Endothelial cell (in vitro differentiated cells): ENCODE measurements around the gene UBE2I. TPM values are rescaled to one million over a fixed set of nuclear protein-coding genes. Genes with fewer than 3 reads are reported as not detected.
A peak's percentile ranks its signal among the peaks of the same experiment; 100 is the strongest.

ENCODE experiments used
- DNase-seq: peaks from one replicate; pipeline ENCODE4 v3.0.0; 2021; ENCODE audit warnings: low spot score
- H3K27ac Mint-ChIP-seq: one replicate; pipeline ENCODE4 v1.8.0; 2021; ENCODE audit warnings: mixed read lengths, inconsistent platforms; ENCODE audit not compliant: unreplicated experiment
- H3K27me3 Mint-ChIP-seq: one replicate; pipeline ENCODE4 v1.8.0; 2021; ENCODE audit warnings: mild to moderate bottlenecking, moderate library complexity, mixed read lengths, inconsistent platforms; ENCODE audit not compliant: unreplicated experiment
- H3K36me3 Mint-ChIP-seq: one replicate; pipeline ENCODE4 v1.8.0; 2021; ENCODE audit warnings: mild to moderate bottlenecking, low read depth, mixed read lengths, inconsistent platforms; ENCODE audit not compliant: unreplicated experiment
- H3K4me1 Mint-ChIP-seq: one replicate; pipeline ENCODE4 v1.8.0; 2021; ENCODE audit warnings: mild to moderate bottlenecking, mixed read lengths, inconsistent platforms; ENCODE audit not compliant: unreplicated experiment
- H3K4me3 Mint-ChIP-seq: one replicate; pipeline ENCODE4 v1.8.0; 2021; ENCODE audit warnings: mild to moderate bottlenecking, mixed read lengths, inconsistent platforms; ENCODE audit not compliant: unreplicated experiment
- H3K9me3 Mint-ChIP-seq: one replicate; pipeline ENCODE4 v1.8.0; 2021; ENCODE audit warnings: mixed read lengths, inconsistent platforms; ENCODE audit not compliant: unreplicated experiment
- CTCF ChIP-seq: fragments of 200-600 bp; sonication (generic); IDR thresholded peaks from one replicate; pipeline ENCODE4 v1.5.0; 2021; ENCODE audit warnings: antibody characterized with exemption; ENCODE audit not compliant: unreplicated experiment
- total RNA-seq: library from RNA; stranded (reverse); fragmentation: NEBNext Ultra II Directional; extraction: Animal tissue kit (Norgen Biotek cat#: 25700); gene quantifications from one replicate; pipeline ENCODE4 v1.2.1, GENCODE V29; 2021; ENCODE audit not compliant: unreplicated experiment

The UBE2I gene
- total RNA-seq, 1 donor from 2014 or later = 167 TPM

DNA sequence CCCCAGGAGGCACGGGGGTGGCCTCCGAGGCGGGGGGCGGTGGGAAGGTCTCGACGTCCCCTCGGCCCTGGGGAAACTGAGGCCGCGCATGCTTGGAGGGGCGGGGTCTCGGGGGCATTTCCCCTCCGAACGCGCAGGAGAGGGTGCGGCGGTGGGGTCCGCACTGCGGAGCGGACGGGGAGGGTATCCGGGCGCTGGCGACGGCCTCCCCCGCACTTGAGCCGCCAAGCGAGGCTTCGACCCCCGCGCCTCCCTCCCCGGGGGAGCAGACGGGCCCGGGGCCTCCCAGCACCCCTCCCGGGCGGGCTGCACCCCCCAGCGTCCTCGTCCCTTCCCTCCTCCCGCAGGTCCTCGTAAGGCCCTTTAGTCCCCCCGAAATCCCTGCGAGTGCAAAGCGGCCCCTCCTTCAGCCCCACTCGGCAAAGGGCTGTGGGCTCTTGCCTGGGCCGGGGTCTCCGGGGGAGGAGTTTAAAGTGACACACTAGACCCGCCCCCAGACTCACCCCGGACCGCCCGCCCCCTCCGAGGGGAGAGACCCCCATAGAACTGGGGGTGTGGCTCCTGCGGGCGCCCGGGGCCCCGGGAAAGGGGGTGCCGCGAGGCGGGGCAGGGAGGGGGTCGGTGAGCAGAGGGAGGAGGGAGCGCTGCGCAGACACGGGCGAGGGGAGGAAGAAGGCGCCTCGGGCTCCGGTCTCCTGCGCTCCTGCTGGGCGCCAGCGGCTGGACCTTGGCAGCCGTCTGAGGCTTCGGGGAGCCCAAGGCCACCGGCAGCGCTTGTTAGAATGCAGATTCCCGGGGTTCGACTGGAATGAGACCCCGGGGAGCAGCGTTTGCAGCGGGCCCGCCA, 24.6 kb downstream of the UBE2I start:
- H3K36me3 Mint-ChIP-seq = no peaks in the 10 kb centered on the region
- no peak for DNase-seq
- H3K4me1 Mint-ChIP-seq = peaks cover 4% of the 10 kb centered on the region
- H3K27me3 Mint-ChIP-seq = peaks cover 16% of the 10 kb centered on the region
- H3K4me3 Mint-ChIP-seq = no peak overlapping the region
- H3K27ac Mint-ChIP-seq = no peak overlapping the region
- no peaks in the 10 kb centered on the region for H3K9me3 Mint-ChIP-seq
- no peak for TF ChIP-seq CTCF

DNA sequence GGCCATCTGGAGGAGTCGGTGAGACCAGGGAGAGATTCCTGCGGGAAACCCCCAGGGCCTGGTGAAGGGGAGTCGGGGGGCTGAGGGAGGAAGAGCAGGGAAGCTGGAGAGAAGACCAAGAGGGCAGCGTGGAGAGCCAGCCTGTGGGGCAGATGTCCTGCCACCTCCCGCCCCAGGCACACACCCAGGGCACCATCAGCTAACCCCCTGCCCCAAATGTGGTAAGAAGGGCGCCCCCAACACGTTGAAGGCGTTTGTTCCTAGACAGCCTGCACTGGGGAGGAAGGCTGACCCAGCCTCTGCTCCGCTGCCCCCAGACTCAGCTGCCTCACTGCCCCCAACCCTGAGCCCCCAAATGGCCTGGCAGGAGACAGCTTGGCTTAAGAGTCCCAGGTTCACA, 25.3 kb downstream of the UBE2I start:
- H3K27ac Mint-ChIP-seq = no peak overlapping the region
- H3K9me3 Mint-ChIP-seq = no peaks in the 10 kb centered on the region
- no peaks in the 10 kb centered on the region for H3K36me3 Mint-ChIP-seq
- no peak for TF ChIP-seq CTCF
- no peak overlapping the region for H3K4me3 Mint-ChIP-seq
- H3K4me1 Mint-ChIP-seq = peaks cover 4% of the 10 kb centered on the region
- peaks cover 16% of the 10 kb centered on the region for H3K27me3 Mint-ChIP-seq
- DNase-seq = no peak

DNA sequence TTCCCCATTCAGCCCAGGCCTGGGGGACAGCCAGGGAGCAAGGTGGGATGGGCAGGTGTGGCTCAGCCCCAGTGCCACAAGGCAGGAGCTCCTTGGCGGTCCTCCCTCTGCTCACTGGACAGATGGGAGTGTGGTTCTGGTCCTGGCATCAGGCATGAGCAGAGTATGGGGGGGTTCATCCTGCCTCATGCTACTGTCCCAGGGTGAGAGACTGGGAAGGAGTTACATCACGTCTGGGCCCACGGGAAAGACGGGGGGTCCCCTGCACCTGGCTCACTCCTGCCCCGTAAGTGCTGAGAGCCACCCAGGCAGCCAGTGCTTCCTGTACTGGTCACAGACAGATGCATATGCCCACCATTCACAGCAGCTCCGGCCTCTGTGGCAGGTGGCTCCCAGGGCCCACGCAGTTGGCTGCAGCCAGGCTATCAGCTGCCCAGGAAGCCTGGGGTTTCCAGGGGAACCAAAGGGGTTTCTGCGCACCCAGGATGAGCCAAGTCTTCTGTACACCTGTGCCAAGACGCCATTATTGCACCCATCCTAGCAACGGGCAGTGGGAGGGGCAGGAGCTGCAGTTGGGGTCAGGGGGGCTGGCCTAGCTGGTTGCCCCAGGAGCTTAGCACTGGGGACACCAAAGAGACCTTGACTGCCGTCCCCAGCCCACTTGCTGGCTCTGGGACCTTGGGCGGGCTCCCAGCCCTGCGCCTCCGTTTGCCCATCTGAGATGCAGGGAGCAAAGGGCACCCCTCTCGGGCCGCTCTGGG, 26.0 kb downstream of the UBE2I start:
- Mint-ChIP-seq H3K9me3 (no peaks in the 10 kb centered on the region), H3K27me3 (peaks cover 16% of the 10 kb centered on the region), H3K36me3 (no peaks in the 10 kb centered on the region), H3K4me3 (no peak overlapping the region), H3K27ac (no peak overlapping the region), H3K4me1 (peaks cover 4% of the 10 kb centered on the region)
- TF ChIP-seq CTCF = no peak
- no peak for DNase-seq

- Mint-ChIP-seq H3K9me3 (no peaks in the 10 kb centered on the region), H3K27me3 (peaks cover 16% of the 10 kb centered on the region), H3K27ac (no peak overlapping the region), H3K36me3 (no peaks in the 10 kb centered on the region), H3K4me3 (no peak overlapping the region), H3K4me1 (peaks cover 4% of the 10 kb centered on the region)
- no peak for TF ChIP-seq CTCF
- no peak for DNase-seq
Observed at GRCh38 chr16:1335996-1336395, 26.6 kb downstream of the UBE2I start.

DNA sequence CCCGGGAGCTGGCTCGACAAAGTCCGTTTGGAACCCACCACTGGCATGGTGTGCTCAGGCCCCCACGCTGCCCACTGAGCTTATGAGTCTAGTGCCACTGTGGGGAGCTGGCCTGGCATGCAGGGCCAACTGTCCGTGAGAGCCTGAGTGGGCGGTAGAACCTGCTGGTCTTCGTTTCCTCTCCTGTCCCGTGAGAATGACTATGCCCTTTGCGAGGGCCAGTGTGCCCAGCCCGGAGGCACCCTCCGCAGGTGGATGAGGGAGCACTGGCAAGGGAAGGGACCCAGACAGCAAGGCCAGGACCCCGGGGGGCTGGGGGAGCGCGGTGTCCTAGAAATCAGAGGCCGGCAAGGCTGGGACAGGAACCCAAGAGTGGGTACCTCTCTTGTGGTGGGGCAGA, 27.2 kb downstream of the UBE2I start:
- peaks cover 2% of the 10 kb centered on the region for H3K4me1 Mint-ChIP-seq
- H3K27ac Mint-ChIP-seq = peak overlapping the region; percentile 52
- TF ChIP-seq CTCF = no peak
- peaks cover 11% of the 10 kb centered on the region for H3K27me3 Mint-ChIP-seq
- no peaks in the 10 kb centered on the region for H3K9me3 Mint-ChIP-seq
- DNase-seq = no peak
- H3K4me3 Mint-ChIP-seq = no peak overlapping the region
- no peaks in the 10 kb centered on the region for H3K36me3 Mint-ChIP-seq
